ENCODE results near the gene P2RX1.

GRCh38 chr17:3892095-3892998 lies 23.9 kb downstream of the P2RX1 start:
- TF ChIP-seq CTCF (IDR thresholded peaks at IDR 0.05; ENCODE audit: low read length) (no peak), EZH2phosphoT487 (IDR thresholded peaks at IDR 0.05; ENCODE audit: low read length) (no peak), EZH2 (optimal IDR thresholded peaks at IDR 0.05; ENCODE audit: low read depth, low read length) (no peak)

Measured in MM.1S (cell line).